Measurements from ENCODE around the gene NUP210. TPM values are rescaled to one million over a fixed set of nuclear protein-coding genes. Genes with fewer than 3 reads are reported as not detected.

NUP210 gene
- total and polyA plus RNA-seq, 2 experiments from 2014 or later = 6.7 to 8.4 TPM

DNA sequence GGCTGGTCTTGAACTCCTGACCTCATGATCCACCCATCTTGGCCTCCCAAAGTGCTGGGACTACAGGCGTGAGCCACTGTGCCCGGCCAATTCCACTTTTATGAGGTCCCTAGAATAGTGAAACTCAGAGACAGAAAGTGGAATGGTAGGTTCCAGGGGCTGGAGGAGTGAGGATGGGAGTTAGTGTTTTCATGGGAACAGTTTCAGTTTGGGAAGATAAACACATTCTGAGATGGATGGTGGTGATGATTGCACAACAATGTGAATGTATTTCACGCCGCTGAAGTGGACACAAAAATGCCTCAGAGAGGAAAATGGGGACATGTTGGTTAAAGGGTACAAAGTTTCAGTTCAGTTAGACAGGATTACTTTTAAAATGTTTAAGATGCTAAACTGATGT is 37.5 kb upstream of the NUP210 start:
- Histone ChIP-seq H3K4me1 (ENCODE audit: insufficient read depth) (no peaks in the 10 kb centered on the region), H3K9me2 (replicated peaks; ENCODE audit: insufficient read depth) (no peaks in the 10 kb centered on the region), H3K4me2 (no peak overlapping the region), H3K27ac (no peak overlapping the region), H3K27me3 (no peaks in the 10 kb centered on the region), H4K20me1 (ENCODE audit: insufficient read depth, poor library complexity, severe bottlenecking) (no peaks in the 10 kb centered on the region), H2AFZ (no peak overlapping the region), H3K9me3 (ENCODE audit: low read depth) (no peaks in the 10 kb centered on the region), H3K4me3 (no peak overlapping the region), H3K36me3 (replicated peaks; ENCODE audit: insufficient read depth, low read depth) (no peaks in the 10 kb centered on the region), H3K79me2 (no peaks in the 10 kb centered on the region)
- TF ChIP-seq EZH2 (IDR thresholded peaks at IDR 0.05; ENCODE audit: borderline replicate concordance) = no peak
- TF ChIP-seq EZH2phosphoT487 (IDR thresholded peaks at IDR 0.05; ENCODE audit: low read depth, severe bottlenecking, unreplicated experiment) = no peak
- TF ChIP-seq, protein P1, sequence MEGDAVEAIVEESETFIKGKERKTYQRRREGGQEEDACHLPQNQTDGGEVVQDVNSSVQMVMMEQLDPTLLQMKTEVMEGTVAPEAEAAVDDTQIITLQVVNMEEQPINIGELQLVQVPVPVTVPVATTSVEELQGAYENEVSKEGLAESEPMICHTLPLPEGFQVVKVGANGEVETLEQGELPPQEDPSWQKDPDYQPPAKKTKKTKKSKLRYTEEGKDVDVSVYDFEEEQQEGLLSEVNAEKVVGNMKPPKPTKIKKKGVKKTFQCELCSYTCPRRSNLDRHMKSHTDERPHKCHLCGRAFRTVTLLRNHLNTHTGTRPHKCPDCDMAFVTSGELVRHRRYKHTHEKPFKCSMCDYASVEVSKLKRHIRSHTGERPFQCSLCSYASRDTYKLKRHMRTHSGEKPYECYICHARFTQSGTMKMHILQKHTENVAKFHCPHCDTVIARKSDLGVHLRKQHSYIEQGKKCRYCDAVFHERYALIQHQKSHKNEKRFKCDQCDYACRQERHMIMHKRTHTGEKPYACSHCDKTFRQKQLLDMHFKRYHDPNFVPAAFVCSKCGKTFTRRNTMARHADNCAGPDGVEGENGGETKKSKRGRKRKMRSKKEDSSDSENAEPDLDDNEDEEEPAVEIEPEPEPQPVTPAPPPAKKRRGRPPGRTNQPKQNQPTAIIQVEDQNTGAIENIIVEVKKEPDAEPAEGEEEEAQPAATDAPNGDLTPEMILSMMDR (IDR thresholded peaks at IDR 0.05; ENCODE audit: poor library complexity) = no peak
- WGBS (ENCODE audit: low lambda C conversion rate, missing lambda C conversion rate) = 84% methylated on average over 4 of the region's 4 CpGs
- DNase-seq (ENCODE audit: low spot score) = no peak

DNA sequence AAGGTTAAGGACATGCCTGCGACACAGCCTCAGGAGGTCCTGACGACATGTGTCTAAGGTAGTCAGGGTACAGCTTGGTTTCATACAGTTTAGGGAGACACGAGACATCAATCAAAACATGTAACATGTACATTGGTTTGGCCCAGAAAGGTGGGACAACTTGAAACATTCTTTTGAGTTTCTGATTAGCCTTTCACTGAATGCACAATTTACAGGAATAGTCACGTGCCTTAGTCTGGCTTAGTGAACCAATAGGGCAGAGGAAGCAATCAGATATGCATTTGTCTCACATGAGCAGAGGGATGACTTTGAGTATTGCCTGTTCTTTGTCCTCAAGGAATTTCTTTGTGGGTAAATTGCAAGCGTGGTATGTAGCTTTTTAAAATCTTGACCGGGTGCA is 35.5 kb upstream of the NUP210 start:
- H3K36me3 ChIP-seq (replicated peaks; ENCODE audit: insufficient read depth, low read depth) = no peaks in the 10 kb centered on the region
- no peak overlapping the region for H3K4me3 ChIP-seq
- no peak overlapping the region for H3K27ac ChIP-seq
- no peak overlapping the region for H3K4me2 ChIP-seq
- DNase-seq (ENCODE audit: low spot score) = no peak
- no peaks in the 10 kb centered on the region for H3K79me2 ChIP-seq
- H4K20me1 ChIP-seq (ENCODE audit: insufficient read depth, poor library complexity, severe bottlenecking) = no peaks in the 10 kb centered on the region
- TF ChIP-seq, protein P1 (IDR thresholded peaks at IDR 0.05; ENCODE audit: poor library complexity) = no peak
- TF ChIP-seq EZH2phosphoT487 (IDR thresholded peaks at IDR 0.05; ENCODE audit: low read depth, severe bottlenecking, unreplicated experiment) (no peak), EZH2 (IDR thresholded peaks at IDR 0.05; ENCODE audit: borderline replicate concordance) (no peak)
- no peaks in the 10 kb centered on the region for H3K9me2 ChIP-seq (replicated peaks; ENCODE audit: insufficient read depth)
- no peaks in the 10 kb centered on the region for H3K9me3 ChIP-seq (ENCODE audit: low read depth)
- no peaks in the 10 kb centered on the region for H3K27me3 ChIP-seq
- H3K4me1 ChIP-seq (ENCODE audit: insufficient read depth) = peaks cover 4% of the 10 kb centered on the region
- 74% methylated on average over 6 of the region's 6 CpGs for WGBS (ENCODE audit: low lambda C conversion rate, missing lambda C conversion rate)
- no peak overlapping the region for H2AFZ ChIP-seq

DNA sequence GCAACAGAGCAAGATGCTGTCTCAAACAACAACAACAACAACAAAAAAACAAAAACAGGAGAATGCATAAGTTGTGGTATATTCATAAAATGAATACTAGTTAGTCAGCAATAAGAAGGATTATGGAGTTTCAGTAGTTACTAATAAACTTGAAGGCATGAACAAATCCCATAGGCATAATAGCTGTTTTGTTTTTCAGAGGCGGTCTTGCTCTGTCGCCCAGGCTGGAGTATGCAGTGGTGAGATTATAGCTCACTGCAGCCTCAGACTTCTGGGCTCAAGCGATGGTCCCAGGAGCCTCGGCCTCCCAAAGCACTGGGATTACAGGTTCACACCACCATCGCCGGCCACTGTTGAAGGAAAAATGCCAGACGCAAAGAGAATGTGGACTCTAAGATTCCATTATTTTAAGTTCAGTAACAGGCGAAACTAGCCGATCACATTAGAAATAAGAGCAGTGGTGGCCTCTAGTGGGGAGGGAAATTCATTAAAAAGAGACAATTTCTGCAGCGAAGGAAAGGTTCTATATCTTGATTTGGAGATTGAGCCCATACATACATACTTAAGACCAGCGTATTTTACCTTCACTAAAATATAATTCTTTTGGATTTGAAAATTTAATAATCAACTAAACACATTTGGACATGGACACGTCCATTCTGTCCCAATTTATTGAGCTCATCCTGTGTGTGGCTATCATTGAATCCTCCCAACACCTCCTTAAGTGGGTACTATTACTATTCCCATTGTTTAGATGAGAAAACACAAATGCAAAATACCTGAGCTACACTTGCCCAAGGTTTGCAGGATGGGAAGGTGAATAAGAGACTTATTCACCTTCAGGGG is 32.6 kb upstream of the NUP210 start:
- Histone ChIP-seq H3K4me2 (peak overlapping the region; percentile 77), H4K20me1 (ENCODE audit: insufficient read depth, poor library complexity, severe bottlenecking) (no peaks in the 10 kb centered on the region), H3K9me3 (ENCODE audit: low read depth) (no peaks in the 10 kb centered on the region), H3K79me2 (no peaks in the 10 kb centered on the region), H2AFZ (peak overlapping the region; percentile 88), H3K36me3 (replicated peaks; ENCODE audit: insufficient read depth, low read depth) (no peaks in the 10 kb centered on the region), H3K4me1 (ENCODE audit: insufficient read depth) (peaks cover 4% of the 10 kb centered on the region), H3K27ac (peak overlapping the region; percentile 78), H3K27me3 (no peaks in the 10 kb centered on the region), H3K4me3 (no peak overlapping the region), H3K9me2 (replicated peaks; ENCODE audit: insufficient read depth) (no peaks in the 10 kb centered on the region)
- 28% methylated on average over 12 of the region's 12 CpGs for WGBS (ENCODE audit: low lambda C conversion rate, missing lambda C conversion rate)
- peak; percentile 77 for DNase-seq (ENCODE audit: low spot score)
- TF ChIP-seq, protein P1 (IDR thresholded peaks at IDR 0.05; ENCODE audit: poor library complexity) = peak; percentile 69
- no peak for TF ChIP-seq EZH2phosphoT487 (IDR thresholded peaks at IDR 0.05; ENCODE audit: low read depth, severe bottlenecking, unreplicated experiment)
- TF ChIP-seq EZH2 (IDR thresholded peaks at IDR 0.05; ENCODE audit: borderline replicate concordance) = no peak
